GM19395 (cell line): Measurements from ENCODE around the gene SDK1.
"Not testable (repeated sequence)": the region's sequence is repeated elsewhere in the genome, so short reads cannot be mapped to it uniquely, and the experiment has no call there.

Experiments
- ATAC-seq: cut with Tn5 transposase; IDR thresholded peaks from one replicate; pipeline ENCODE4 v1.9.1; 2021; ENCODE audit warnings: mild to moderate bottlenecking, moderate library complexity; ENCODE audit not compliant: unreplicated experiment

SDK1 gene

DNA sequence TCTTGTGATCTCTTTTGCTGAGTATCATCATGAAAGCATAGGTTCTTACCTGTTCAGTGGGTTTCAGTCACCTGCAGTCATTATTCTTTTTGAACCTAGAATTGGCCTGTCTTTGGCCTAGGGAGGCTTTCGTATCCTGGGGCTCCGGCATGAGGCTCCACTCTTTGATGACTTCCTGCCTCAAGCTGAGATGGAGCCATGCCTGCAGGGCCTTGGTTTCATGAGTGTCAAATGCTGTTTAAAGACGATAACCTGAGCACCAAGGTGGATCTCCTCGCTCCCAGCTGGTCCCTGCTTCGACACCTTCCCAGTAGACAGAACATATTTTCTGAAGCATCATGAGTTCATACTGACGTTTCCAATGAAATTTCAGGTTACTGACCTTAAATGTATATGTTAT is 783.2 kb downstream of the SDK1 start:
- no peak for ATAC-seq

DNA sequence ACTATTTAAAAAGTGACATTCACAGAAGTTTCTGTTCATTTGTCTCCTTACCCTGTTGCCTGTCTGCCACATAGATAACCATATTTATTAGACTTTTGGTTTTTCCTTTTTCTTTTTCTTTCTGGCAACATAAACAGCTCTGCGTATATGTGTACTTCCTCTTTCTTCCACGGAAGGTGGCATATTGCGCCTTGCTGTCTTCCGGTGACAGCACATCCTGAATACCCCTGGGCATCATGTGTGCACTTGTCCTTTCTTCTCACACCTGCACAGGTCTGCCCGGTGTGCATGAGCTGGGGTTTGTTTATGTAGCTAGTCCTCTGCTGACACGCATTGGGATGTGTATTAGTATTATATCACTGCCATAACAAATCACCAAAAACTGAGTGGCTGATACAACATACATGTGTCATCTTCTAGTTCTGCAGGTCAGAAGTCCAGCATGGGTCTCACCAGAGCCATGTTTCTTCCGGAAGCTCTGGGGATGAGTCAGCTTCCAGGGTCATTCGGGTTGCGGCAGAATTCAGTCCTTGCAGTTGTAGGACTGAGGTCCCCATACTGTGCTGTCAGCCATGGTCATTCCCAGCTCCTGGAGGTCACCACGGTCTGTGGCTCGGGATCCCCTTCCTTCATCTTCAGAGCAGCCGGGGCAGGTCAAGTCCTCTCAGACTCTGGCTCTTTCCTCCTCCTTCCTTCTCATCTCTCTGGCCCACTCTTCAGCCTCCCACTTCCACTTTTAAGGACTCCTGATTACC is 785.1 kb downstream of the SDK1 start:
- no peak for ATAC-seq

DNA sequence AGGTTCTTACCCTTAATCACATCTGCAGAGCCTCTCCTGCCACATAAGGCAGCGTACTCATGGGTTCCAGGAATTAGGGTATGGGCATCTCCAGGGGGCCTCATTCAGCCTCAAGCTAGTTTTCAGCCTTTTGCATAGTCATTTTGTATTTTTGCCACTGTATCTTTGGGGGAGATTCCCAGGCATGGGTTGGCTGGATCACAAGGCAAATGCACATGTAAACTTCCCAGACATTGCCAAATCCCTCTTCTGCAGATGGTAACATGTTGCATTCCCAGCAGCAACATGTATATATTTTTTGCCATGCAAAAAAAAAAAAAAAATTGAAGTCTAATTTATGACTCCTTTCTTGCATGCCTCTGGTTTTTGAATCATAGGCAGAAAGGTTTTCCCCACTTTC is 785.7 kb downstream of the SDK1 start:
- no peak for ATAC-seq

DNA sequence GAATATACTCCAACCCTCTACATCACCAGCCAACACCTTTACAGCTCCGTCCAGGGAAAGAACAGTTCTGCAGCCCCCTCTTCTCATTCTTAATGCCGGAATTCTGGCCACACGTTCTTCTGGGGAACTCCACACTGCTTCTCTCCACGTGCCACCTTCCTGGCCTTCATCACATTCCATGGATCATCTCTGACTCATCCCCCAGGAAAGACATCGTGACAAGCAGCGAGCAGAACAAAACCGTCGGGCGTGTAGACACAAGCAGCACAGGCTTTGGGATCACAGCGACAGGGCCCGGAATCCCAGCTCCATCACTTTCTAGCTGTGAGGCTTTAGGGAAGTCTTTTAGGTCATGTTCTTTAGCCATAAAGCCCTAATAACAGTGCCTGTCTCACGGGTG is 790.7 kb downstream of the SDK1 start:
- ATAC-seq, result no peak

DNA sequence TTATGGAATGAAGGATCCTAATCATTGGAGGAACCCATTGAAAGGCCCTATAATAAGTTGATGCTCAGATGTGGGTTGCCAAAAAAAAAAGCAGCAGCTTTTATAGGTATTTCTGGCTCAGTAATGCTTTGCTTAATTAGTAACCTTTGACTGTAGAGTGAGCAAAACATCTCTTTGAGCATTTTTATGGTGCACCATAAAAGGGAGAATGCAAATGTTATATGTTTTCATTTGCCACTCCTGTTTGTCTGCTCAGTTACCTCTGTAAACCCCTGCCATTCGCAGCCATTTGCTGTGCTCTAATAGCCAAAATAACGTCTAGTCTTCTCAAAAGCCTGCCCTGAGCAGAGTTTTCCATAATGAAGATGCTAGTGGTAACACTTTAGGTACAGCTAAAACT is 792.0 kb downstream of the SDK1 start:
- ATAC-seq, result no peak

DNA sequence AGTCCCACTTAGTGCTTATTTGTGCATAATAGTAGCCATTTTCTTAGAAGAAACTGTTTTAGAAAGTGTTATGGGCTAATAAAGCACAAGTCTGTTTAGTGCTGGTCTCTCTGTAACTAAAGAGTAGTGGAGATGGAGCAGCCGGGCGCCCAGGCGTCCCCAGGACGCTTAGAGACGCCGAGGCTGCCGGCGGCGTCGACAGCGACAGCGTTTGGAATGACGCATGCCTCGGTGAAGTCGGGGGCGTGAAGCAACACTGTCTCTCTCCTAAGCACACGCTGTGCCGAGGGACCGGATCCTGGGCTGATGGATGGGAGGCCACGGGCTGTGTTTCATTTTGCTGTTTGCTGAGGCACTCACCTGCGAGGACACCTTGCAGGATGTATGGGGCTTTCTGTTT is 792.4 kb downstream of the SDK1 start:
- no peak for ATAC-seq

DNA sequence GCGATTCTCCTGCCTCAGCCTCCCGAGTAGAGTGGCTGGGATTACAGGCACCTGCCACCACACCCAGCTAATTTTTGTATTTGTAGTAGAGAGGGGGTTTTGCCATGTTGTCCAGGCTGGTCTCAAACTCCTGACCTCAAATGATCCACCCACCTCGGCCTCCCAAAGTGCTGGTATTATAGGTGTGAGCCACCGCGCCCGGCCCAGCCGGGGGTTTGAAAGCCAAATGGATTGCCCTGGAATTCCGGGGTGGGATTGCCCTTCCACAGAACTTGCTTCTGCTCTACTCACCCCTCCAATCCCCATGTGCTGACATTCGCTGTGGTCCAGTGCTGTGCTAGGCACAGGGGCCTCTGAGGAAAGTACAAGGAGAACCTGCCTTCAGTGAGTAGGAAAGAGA is 793.1 kb downstream of the SDK1 start:
- not testable (repeated sequence) for ATAC-seq

DNA sequence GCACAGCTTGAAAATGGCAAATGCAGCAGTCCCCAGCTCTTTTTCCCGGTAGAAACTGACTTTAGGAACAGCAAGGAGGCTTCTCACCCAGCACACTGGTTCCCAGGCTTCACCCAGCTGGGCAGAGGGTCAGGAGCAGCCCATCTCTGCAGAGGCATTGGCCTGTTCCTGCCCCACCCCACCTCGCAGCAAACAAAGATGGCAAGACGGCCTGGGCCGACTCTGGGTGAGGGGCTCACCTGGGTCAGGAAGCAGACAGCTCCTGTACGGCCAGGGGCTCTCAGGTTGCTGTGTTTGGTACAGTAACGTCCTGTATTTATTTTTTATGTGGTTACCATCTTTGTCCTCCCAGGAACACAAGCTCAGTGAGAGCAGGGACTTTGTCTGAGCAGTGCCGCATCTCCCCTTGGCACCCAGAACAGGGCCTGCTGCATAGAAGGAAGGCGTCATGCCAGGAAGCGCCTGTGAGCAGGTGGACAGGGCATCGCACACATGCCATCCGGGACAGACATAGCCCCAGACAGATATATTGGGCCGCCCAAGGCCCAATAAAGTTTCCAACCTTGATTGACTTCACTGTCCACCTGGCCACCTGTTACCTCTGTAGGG is 796.1 kb downstream of the SDK1 start:
- ATAC-seq, result no peak

DNA sequence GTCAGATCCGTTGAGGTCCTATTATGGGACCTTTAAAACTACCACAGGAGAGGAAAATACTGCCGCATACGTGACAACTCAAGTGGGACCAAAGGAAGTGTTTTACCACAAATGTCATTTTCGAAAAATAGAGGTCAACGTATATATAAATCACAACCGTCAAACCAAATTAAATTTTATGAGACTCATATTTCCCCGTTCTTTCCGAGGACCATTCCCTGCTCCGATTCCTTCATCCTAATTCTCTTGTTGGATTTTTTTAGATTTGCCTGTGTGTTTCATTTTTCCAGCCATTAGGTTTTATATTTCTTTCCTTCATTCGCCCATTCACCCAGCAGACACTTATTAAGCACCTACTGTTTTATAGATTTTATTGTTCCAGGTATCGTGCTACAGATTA is 797.1 kb downstream of the SDK1 start:
- ATAC-seq, result no peak

DNA sequence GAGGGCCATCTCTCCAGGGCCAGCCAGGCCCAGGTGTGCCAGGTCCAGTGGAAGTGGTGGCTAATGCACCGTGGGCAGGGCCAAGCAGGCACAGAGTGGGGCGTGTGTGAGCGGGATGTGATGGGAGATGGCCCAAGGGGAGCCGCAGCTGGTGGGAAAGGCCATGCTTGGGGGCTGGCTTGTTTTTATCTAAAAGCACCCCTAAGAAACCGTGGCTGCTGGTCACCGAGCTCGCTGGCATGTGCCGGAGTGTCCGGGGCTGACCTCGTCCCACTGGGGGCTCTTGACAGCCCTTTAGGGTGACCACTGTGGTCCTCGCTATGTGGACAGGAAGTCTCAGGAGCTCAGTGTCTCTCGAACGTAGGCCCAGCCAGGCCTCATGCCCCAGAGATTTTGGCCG is 798.6 kb downstream of the SDK1 start:
- no peak for ATAC-seq

DNA sequence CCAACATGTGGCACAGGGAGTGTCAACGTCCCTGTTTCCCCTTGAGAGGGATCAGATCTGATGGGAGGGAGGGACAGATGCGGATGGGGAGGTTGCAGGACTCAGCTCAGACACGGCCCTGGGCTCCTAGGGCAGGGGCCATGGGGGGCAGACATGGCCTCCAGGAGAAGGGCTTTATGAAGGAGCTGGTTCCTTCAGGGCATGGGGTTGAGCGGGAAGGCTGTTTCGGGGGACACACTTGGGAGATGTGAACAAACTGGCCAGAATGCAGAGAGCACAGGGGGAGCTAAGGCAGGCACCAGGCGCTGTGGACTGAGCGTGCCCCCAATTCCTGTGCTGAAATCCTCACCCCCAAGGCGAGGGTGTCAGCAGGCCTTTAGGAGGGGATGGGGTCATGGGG is 799.1 kb downstream of the SDK1 start:
- no peak for ATAC-seq

DNA sequence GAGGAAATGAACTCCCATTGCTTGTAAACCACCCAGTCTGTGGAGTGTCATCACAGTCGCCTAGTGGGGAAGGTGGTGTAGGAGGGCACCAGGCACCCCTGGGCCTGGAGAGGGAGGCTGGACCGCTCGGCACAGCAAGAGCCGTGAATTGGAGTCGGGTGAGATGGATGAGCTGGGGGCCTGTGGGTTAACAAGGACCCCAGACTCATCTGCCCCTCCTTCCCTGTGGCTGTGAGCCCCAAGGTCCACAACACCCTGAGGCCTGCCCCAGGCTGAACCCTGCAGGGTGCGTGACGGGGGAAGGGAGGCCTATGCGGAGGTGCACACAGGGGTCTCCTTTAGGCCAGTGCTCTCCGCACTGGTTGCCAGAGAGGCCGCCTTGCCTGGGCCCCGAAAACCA is 799.6 kb downstream of the SDK1 start:
- no peak for ATAC-seq

DNA sequence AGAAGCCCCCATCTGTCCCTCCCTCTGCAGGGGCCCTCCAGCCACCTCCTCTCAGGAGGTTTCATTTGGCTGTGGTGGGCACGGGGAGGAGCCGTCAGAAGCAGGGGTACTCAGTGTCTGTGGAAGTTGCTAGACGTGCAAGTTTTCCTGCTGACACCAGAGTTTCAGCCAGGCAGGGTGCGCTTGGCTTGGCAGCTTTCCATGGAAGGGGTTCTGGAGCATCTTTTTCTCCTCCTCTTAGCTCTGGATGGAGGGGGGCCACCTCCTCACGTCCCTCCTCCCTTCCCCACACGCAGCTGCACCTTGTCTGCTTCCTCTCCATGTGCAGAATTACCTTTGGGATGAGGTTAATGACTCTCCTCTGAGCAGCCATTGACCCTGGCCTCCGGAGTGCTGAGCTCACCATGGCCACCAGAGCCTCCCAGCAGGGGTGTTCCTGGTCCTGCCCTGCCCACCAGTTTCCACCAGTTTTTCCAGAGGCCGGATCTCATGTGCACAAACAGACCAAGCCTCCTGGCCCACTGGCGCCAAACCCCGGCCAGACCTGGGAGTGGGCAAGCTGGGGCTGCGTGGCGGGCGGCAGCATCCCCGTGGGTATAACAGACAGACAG is 801.3 kb downstream of the SDK1 start:
- no peak for ATAC-seq

DNA sequence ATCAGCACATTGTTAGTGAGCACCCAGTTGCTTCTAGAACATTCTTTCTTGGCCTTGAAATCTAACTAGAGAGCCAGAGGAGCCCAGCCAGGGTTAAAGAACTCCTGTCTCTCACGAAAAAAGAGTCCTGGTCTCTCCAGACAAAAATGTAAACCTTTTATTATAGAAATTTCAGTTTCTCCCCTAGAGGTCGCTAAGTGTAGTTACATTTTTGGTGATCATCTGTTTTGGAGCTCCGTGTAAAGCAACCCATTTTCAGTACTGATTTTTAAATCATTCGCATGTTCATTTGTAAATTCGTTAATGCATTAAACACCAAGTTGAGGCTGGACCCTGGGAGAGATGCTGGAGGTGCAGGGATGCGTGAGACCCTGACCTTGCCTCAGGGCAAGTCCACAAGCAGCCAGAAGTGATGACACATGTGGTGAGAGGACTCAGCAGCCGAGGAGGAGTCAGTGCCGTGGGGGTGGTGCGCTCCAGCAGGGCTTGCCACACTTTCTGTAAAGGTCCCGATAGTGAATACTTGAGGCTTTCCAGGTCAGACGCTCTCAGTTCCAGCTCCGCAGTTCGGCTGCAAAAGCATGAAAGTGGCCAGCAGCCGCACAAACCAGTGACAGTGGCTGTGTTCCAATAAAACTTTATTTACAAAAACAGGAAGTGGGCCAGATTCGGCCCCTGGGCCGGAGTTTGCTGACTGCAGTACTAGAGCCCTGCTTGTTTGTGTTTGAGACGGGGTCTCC is 802.5 kb downstream of the SDK1 start:
- ATAC-seq, result no peak

DNA sequence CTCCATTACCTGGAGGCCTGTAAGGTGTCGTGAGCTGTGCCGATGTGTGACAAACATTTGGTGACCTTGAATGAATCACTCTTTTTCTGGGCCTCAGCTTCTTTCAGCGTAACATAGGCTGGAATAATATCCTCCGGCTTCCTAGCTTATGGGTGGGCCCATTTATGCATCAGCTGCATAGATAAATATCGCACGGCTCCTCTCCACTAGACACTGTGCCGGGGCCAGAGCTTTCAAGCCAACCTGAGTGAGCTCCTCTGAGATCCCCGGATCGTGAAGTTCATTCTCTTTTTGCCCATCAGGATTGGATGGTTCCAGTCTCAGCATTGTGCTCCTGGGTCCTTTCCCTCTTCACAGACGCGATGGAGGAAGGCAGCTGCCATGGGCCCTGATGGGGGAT is 806.8 kb downstream of the SDK1 start:
- ATAC-seq, result no peak

DNA sequence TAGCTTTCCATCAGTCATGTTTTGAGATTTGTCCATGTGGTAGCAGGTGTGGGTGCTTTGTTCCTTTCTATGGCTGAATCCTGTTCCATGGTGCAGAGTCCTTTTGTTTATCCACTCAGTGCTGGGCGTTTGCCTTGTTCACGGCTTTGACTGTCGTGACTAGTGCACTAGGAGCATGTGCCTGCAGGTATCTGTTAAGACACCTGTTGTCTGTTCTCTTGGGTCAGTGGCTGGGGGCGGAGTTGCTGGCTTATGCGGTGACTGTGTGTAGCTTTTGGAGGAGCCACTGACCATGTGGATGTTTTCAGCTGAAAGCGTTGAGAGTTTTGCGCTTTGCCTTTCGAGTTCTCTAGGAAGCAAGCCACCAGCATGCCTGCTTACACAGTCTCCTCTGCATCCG is 807.9 kb downstream of the SDK1 start:
- no peak for ATAC-seq

DNA sequence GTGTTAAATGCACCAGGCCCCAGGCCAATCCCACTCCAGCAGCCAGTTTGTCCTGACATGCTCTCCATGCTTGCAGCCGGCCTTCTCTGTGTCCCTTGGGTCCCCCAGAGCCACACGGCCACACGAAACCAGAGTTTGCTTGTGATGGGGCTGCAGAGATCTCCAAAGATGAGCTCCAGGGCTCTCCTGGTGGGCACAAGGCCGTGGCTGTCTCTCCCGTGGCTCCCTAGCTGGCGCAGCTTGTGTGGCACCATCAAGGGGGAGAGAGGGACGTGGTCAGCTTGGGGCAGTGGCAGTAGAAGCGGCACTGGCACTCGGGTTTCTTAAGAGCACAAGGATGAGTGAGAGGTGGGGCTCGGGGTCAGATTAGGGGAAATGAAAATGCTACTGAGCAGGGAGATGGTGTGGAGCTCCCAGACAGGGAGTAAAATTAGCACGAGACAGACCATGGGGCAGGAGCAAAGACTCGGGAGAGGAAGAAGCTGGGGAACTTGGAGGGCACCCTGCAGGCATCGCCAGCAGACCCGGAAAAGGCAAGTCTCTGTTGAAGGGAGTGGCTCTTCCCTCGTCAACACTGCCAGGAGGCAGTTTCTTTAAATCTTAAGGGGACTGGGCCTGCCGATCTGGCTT is 808.5 kb downstream of the SDK1 start:
- no peak for ATAC-seq

DNA sequence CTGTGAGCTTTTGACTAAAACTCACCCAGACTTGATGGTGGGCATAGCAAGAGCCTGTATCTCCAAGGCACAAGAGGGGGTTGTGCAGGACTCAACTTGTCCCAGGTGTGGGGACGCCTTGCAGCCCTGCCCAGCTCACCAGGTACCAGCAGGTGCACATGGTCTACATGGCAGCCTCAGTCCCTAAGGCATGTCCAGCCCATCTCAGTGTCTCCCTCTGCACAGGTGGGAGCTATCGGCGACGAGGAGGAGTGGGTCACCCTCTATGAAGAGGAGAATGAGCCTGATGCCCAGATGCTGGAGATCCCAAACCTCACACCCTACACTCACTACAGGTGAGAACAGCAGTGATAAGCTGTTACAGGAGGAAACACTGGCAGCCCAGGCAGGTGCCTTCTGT is 809.4 kb downstream of the SDK1 start:
- no peak for ATAC-seq

DNA sequence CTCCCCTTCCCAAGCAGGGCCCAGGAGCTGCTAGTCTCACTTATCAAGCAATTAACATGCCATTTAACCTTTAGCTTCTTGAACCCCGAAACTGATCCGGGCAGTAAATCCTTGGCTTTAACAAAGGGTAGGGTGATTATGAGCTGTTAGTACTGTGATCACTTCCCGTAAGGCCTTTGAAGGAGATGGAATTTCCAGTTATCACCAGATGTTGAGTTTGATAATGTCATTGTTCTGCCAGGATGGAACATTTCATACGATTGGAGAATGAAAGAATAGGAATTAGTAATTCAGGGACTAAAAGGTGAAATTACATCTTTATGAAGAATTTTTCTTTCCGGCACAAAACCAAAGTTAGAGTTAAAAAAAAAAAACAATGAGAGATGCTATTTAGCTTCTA is 810.1 kb downstream of the SDK1 start:
- ATAC-seq, result no peak

DNA sequence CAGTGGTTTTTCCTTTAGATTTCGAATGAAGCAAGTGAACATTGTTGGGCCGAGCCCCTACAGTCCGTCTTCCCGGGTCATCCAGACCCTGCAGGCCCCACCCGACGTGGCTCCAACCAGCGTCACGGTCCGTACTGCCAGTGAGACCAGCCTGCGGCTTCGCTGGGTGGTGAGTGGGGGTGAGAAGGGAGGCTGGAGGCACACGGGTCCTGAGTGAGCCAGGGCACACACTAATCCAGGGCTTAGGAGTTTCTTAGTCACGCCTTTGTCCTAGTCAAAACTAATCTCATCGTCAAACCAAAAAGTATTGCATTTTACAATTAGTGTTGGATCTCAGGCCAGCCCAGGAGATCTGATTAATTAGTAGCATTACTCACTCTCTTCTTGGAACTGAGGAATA is 812.2 kb downstream of the SDK1 start:
- ATAC-seq, result no peak

DNA sequence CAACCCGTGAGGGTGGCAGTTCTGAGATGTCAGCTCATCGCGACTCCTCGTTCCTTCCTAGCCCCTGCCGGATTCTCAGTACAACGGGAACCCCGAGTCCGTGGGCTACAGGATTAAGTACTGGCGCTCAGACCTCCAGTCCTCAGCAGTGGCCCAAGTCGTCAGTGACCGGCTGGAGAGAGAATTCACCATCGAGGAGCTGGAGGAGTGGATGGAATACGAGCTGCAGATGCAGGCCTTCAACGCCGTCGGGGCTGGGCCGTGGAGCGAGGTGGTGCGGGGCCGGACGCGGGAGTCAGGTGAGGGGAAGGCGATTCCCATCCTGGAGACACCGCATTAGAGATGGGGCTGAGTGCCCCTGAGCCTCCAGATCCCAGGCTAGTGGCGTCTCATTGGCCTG is 812.9 kb downstream of the SDK1 start:
- ATAC-seq, result no peak
